KBM-7 (cell line): ENCODE measurements around the gene DNAH11.
A peak's percentile ranks its signal among the peaks of the same experiment; 100 is the strongest.
"Not testable (repeated sequence)": the region's sequence is repeated elsewhere in the genome, so short reads cannot be mapped to it uniquely, and the experiment has no call there.

Source experiments
- DNase-seq: peaks from one replicate; pipeline ENCODE4 v3.0.0-alpha.2; 2015
- in situ Hi-C: fragments of 300-500 bp; cut with MboI; formaldehyde crosslinking; loops from 2 replicates; pipeline ENCODE4 v1.14.3; 2020; ENCODE audit warnings: low sequenced_read_pairs, low pct_unique_long_range_greater_than_20kb, mixed read lengths

DNAH11 gene

DNA sequence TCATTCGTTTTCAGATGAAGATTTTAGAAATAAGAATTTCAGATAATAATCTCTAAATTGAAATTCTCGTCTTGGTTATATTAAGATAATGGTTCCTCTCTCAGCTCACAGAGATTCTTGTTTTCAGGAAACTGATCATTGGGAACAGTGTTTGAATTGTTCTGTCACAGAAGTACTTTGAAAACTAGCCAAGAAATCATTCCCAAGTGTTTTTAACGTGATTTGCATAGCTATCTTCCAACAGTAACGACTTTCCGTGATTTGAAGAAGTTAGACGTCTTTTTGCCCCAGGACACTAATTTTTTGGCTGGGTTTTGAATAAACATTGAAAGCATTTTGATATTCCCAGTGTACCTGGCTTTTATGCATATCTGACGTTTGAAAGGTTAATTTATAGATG is 286.9 kb downstream of the DNAH11 start:
- in situ Hi-C loops: no loop called here
- DNase-seq: no peak

DNA sequence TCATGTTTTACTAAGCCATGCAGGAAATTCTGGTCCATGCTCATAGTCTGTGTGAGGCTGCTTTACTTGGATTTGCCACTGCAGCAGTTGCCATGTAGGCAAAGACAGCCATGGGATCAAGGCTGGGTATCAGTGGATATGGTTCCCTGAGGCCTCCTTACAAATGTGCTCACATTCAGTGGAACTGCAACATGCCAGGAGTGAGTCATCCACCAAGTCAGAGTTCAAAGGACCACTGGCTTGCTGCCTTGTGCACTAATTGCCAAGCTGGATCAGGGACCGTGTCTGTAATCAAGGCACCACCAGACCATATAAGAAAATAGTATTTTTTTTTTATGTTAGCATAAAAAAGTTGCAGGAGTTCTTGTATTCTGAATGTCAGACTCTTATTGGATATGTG is 301.9 kb downstream of the DNAH11 start:
- no peak for DNase-seq
- in situ Hi-C loops: no loop called here

DNA sequence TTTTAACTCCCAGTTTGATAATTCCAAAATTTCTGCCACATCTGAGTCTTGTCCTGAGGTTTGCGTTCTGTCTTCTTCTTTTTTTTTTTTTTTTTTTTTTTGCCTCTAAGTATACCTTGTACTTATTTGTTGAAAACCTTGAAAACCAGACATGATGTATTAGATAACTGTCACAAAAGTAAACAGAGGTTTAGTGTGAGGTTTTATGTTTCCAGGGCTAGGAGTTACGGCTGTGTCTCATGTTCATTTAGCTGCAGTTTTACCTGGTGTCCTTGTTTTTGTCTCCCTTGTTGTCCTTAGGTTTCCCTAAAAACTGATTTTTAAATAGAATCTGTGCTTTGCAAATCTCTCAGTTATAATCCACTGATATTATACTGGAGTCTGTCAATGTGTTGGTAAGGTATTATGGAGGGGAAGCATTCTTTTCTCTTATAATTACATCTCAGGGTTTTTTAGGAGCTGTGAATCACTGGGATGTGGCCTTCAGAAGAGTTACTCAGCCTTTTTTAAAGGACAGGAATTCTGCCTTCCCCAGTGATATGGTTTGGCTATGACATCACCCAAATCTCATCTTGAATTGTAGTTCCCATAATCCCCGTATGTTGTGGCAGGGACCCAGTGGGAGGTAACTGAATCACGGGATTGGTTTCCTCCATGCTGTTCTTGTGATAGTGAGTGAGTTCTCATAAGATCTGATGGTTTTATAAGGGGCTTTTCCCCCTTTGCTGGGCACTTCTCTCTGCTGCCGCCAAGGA is 307.9 kb downstream of the DNAH11 start:
- no peak for DNase-seq
- in situ Hi-C loops: no loop called here

DNA sequence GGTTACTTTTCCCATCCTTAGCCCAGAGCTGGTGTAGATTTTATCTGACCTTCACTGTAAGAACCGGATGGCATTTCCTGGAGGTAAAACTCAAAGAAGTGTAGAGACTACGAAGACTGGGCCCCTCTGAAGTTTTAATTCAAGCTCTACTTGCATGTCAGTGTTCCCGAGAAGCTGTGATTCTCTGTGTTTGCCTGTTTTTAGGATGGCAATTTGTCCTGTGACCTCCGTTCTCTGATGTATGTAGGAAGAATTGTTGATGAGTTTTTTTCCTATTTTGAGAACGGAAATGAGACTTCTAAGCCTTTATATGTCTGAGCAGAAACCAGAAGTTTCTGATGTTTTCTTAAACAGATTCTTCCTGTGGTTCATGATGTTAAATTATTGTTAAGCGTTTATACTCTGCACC is 308.7 kb downstream of the DNAH11 start:
- in situ Hi-C loops: no loop called here
- no peak for DNase-seq

DNA sequence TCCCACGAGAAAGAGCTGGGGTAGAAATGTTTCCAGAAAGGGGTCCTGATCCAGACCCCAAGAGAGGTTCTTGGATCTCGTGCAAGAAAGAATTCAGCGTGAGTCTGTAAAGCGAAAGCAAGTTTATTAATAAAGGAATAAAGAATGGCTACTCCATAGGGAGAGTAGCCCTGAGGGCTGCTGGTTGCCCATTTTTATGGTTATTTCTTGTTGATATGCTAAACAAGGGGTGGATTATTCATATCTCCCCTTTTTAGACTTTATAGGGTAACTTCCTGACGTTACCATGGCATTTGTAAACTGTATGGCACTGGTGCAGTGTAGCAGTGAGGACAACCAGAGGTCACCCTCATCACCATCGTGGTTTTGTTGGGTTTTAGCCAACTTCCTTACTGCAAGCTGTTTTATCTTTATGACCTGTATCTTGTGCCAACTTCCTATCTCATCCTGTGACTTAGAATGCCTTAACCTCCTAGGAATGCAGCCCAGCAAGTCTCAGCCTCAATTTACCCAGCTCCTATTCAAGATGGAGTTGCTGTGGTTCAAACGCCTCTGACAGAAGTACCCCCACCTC is 322.9 kb downstream of the DNAH11 start:
- DNase-seq, in situ Hi-C loops: not testable (repeated sequence)

DNA sequence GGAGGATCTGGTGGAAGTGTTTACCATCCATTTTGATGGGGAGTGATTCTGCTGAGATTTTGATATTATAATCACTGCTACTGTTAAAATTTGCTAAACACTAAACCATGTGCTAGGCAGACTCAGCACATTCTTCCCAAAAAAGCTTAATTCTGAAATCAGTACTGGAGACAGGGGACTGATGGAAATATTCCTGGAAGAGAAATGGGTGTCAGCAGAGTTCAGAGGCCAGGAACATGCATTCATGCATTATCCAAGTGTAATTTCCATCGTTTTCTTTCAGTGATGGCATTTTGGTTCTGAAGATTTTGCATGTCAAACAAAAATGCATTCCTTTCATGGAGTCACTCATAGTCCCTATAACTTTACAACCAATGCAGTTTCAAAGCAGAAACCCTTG is 323.9 kb downstream of the DNAH11 start:
- in situ Hi-C loops: no loop called here
- no peak for DNase-seq

DNA sequence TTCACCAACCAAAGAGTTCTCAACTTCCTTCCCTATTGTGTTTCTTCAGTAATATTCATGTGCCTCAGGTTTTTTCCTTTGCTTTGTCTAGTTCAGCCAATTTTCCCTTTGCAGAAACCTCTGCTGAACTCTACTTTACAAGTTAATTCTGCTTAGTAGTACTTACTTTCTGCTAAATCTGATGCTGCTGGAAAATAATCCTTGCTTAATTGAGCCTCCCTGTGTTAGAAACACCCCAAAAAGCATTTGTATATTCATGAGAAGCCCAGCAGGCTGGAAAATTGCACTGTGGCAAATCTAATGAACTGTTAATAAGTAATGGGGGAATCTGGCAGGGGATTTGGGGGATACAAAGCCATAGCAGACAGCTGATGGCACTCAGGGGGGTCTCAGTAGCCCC is 324.4 kb downstream of the DNAH11 start:
- DNase-seq: no peak
- in situ Hi-C loops: no loop called here

DNA sequence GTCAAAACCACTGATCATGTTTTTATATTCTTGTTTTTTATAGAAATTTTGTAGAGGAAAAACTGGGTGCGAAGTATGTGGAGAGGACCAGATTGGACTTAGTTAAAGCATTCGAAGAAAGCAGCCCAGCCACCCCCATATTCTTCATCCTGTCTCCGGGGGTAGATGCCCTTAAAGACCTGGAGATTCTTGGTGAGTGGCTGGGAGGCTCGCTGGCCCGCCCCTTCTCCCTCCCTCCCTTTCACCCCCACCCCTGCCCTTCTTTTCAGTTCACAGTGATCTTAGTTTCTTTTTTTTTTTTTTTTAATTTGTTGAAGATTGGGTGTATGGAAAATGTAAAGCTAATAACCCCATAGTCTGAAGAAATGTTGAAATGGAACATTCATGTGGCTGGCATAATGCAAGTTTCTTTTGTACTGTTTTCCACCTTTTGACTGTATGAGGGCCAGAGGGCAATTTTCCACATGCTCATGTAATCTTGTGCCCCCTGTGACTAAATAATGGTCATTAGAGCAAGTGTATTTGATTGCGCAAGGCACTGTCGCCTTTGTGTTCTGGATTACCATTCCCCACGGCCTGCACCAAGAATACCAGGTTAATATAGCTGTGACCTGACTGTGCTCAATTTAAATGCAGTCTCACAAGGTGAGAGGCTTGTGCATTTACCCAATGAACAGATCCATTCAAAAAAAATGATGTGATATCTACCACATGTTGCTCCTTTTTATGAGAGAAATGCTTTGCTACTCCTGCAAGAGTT is 325.2 kb downstream of the DNAH11 start:
- no peak for DNase-seq
- in situ Hi-C loops: no loop called here

DNA sequence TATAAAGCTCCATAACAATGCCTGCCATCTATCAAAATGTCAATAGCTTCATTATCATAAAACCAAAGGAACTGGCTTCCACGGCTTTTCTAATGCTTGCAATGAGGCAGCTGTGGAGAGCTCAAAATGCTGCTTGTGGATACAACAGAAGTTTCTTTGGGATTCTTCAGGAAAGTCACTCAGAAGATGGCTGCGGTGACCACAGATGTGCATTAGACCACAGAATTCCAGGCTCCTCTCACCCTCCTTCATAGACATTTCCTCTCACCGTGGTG is 325.7 kb downstream of the DNAH11 start:
- no peak for DNase-seq
- in situ Hi-C loops: no loop called here

DNA sequence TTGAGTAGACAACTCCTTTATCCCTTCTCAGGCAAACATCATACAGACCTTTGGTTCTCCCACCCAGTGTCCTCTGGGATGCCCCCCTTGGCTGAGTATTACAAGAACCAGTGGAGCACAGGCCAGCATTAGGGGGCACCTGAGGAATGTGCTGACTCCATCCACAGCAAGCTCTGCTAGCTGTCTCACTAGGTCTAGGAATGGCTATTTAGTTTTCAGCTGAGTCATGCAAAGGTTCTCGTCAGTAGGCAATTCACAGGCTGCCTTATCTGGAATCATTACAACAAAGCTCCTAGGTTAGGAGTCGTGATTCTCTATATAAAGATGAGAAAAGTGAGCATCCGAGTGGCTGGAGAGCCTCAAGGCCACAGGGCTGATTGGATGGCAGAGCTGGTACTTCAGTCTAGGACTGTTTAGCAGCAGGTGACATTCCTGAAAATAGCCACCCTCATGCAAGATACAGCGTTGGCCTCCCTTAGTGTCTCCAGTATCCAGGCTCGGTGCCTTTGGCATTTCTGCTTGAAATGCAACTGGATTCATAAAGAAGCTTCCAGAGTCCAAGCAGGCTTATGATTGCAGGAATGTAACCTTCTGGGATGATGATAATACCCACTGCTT is 327.1 kb downstream of the DNAH11 start:
- in situ Hi-C loops: no loop called here
- DNase-seq: no peak

DNA sequence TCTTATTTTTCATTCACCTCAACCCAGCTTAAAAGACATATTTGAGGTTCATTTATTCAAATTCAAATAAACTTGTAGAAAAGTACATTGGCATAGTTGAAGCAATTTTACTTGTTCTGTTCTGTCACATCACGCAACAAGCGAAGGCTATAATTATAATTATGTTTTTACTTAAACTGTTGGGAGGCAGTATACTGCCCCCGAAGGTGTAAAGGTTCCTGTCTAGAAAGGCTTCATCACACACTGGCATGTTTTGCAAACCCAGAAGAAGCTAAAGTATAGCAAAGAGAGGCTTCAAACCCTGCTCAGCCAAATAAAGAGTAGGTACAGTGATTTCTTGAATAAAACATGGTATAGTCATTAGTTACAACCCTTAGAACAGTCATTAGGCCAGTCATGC is 340.2 kb downstream of the DNAH11 start:
- in situ Hi-C loops: no loop called here
- no peak for DNase-seq

DNA sequence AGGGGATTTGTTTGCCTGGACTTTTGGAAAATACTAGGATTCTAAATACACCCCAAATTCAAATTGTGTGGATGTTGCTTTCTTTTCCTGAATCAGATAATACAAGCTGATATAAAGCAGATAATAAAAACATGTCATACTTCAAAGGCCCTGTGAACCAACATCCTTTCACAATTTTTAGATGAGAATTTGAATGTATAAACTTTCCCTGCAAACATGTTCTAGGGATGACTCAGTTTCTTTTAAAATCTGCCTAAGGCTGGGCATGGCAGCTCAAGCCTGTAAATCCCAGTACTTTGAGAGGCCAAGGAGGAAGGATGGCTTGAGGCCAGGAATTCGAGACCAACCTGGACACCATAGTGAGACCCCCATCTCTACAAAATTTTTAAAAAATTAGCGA is 340.7 kb downstream of the DNAH11 start:
- in situ Hi-C loops, DNase-seq: not testable (repeated sequence)

DNA sequence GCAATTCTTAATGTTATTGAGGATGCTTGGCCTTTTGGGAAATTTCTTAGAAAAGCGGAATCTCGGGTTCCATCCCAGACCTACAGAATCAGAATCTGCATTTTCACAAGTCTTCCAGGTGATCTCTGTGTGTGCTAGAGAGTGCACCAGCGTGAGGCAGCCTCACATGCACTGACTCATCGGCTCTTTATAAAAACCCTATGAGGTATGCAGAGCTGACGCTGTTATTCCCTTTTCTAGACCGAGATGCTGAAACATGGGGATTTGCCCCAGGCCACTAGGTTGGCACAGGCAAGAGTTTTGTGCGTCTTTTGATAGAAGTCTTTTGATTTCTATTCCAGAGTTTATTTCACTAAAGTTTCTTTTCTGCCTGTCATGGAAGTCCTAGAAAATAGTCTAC is 341.7 kb downstream of the DNAH11 start:
- no peak for DNase-seq
- in situ Hi-C loops: no loop called here

DNA sequence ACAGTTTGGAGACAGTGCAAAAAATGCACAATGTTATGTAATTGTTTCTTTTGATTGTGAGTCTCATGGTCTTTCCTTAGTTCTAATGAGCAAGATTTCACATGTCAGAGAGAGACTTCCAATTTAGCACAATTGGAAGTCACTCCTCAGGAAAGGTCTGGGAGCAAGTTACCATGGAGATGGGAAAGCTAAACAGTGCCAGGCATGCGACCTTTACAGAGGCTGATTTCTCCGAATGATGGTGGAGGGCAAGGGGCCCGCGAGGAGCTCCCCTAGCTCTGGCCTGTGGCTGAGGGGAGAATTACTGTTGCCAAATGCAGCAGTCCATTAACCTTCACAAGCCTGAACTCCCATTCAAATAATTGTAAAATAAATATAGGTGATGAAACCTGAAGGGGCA is 343.6 kb downstream of the DNAH11 start:
- no peak for DNase-seq
- in situ Hi-C loops: no loop called here

DNA sequence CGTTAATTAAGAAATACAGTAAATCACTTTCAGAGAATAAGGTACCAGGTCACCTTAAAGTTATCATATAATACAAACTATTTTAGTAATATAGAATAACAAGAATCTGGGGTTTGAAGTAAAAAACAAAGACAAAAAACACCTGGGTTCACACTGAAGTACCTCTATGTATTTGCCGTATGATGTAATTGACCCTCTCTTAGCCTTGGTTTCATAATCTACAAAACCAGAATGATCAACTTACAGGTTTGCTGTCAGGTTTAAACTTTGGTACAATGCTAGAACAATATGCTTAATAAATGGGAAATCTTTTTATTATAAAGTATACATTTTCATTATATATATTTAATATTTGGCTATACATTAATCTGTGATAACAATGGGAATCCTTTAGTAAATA is 344.5 kb downstream of the DNAH11 start:
- in situ Hi-C loops: no loop called here
- no peak for DNase-seq

DNA sequence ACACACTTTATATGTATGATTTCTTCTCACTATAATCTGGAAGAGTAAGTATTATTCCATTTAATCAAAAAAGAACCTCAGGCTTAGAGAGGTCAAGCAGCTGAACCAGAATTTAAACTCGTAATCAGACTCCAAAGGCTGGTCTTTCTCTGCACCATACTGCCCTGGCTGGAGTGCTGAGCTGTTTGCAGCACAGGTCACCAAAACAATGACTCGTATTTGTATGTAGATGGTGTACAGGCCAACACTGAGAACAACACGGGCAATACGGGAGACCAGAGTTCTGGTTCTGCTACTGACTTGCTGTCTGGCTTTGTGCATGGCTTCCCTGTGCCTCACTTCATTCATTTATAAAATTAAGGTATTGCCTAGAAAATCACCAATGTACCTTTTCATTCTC is 344.9 kb downstream of the DNAH11 start:
- in situ Hi-C loops: no loop called here
- no peak for DNase-seq

DNA sequence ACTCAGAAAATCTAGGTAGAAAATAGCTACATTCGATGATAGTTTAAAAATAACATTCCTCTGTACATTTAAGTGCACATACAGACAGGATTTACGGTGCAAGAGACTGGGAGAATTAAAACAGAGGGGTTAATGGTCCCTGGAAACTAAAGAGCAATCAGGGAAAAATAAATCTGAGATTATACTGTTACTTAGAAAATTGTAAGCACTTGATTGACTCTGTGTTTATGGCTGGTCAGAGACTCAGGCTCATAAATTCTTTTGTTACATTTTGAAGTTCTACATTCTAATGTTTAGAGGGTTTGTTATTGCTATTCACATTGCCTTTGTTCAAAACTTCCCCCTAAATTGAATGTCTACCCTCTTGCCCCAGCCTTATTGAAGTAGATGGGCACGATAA is 348.5 kb downstream of the DNAH11 start:
- in situ Hi-C loops: no loop called here
- no peak for DNase-seq

DNA sequence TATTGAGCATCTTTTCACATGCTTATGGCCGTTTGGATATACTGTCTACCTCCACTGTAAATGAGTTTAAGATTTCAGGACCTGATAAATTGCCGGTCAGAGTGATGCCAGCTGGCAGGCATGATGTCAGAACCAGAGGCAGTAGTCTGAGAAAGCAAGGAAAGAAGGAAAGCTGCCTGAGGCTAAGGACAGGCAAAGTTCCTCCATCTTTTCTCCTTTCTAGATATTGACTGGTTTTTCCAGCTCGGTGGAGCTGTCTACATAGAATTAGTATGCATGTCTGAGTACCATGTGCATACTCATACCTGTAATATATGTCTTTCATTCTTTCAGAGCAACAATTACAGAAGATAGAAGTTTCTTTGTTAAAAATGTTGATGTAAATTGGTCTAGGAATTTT is 350.6 kb downstream of the DNAH11 start:
- DNase-seq: no peak
- in situ Hi-C loops: no loop called here

DNA sequence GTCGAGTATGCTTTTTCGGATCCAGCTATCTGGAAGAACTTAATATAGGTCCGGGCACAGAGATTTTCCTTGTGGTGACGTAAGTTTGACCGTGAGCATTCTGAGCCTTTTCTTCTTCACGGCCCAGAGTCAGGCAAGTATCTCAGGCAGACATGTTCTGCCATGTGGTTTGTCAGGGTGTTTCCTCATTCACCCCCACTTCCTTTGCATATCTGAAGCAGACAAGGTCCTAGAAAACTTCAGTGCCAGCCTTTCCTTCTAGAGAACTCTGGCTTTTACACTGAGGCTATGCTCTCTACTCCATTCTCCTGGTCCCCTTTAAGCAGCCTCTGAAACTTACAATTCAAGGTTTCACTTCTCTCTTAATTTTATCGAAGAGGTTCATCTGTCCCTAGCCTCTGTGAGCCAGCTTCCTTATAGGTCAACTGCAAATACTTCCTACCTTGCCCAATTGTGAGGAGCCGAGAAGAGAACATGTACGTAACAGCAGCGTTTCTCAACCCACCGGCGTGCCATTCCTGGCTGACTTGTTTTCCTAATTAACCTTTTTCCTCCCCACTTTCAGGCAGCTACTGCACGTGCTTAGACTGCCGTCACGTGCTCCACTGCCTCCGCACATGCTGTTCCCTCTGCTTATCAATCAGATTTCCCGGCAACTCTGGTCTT is 355.6 kb downstream of the DNAH11 start:
- in situ Hi-C loops: no loop called here

DNA sequence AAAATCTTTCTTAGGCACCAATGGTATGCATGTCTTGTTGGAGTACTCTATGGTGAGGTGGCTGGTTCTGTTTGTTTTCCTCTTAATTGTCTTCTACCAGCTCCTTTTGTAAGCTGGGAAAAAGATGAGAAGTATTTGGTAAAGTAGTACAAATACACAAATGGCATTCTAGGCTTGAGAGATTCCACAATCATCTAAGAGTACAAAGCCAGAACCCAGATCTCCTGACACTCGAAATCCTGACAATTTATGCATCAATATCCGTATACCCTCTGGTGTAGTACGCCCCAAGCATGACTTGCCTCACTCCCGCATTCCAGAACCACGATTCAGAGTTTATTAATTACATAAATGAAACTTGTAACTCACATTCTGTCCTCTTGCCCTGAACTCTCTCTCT is 359.4 kb downstream of the DNAH11 start:
- in situ Hi-C loops: no loop called here
- DNase-seq: no peak

More for the DNA sequence above, 355.6 kb downstream of the DNAH11 start:
- peak; percentile 51 for DNase-seq
